ENCODE measurements around the gene FSTL4. TPM values are rescaled to one million over a fixed set of nuclear protein-coding genes. Genes with fewer than 3 reads are reported as not detected.

Gene FSTL4
- polyA plus RNA-seq, 6 donors from 2014 or later = 0.22 to 0.78 (median 0.48) TPM; not detected in 1

DNA sequence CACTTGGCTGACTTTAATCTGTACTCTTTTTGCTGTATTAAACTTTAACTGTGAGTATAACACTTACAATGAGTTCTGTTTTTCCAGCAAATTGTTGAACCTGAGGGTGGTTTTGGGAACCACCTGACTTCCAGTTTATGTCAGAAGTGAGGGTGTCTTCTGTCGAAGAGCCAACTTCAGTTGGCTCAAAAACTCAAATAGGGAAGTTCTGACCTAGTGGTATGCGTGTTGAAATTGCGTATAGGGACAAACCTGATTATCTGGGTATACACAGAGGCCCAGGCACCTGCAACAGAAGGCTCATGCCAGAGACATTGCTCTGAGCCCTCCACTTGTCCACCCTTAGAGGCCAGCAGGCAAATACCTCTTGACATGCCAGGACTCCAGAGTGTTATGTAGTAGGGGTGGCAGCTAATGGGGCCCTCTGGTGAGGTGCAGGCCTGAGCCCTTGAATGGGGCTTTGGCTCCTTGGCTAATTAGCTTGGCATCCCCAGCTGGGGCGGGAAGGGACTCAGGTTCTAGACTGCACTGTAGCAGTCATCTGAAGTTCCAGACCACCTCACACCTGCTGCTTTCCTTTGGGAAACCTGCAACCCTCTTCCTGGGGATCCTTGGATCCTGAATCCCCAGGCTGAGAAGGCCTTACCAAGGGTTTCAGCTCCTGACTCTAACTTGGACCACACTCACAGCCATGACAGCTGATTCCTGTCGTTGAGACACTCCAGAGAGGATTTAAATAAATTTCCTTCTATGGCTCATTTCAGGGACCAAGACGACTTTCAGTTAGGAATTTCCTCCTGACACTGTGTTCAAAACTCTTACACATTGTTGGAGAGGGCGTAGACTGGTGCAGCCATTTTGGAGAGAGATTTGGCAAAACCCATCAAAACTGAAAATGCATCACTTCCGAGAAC, 370.9 kb downstream of the FSTL4 start:
- Mint-ChIP-seq H3K4me3 (no peak overlapping the region), H3K9me3 (peaks cover 0 to 5% (median 0%) of the 10 kb centered on the region in 7 donors), H3K27me3 (peaks cover 3 to 7% (median 4%) of the 10 kb centered on the region in 3 donors), H3K36me3 (no peaks in the 10 kb centered on the region), H3K4me1 (no peaks in the 10 kb centered on the region), H3K27ac (no peak overlapping the region)
- DNase-seq (no peak), ATAC-seq (ENCODE audit: low read depth in 2 of 2) (no peak)

DNA sequence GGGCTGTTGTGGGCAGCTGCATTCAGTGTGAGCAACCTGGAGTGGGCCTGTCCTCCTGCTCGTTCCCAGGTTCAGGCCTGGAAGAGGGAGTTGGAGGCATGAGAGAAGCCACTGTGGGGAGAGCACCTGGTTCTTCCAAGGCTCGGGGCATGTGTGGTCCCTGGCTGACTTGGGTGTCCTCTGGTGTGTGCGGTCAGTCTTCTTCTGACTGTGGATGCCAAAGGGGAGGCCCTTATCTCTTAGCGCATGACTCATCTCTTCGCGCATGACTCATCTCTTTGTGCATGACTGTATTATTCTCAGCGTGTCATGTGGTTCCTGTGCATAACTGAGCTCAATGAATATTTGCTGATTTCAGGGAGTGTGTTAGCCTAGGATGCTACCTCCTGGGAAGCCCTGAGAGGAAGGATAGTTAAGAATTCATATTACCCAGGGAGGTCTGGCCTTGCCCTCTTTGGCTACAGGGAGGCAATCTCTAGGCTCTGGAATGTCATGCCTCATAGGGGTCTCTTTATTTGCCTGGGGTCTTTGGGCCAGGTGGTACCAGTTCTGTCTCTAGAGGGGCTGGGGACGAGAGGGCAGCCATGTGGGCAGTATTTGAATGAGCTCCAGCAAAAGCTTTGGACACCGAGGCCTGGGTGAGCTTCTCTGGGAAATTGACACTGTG, 371.8 kb downstream of the FSTL4 start:
- Mint-ChIP-seq H3K4me1 (no peaks in the 10 kb centered on the region), H3K27ac (no peak overlapping the region), H3K9me3 (peaks cover 0 to 5% (median 0%) of the 10 kb centered on the region in 7 donors), H3K27me3 (peaks cover 4 to 8% (median 7%) of the 10 kb centered on the region in 3 donors), H3K4me3 (no peak overlapping the region), H3K36me3 (no peaks in the 10 kb centered on the region)
- DNase-seq (no peak), ATAC-seq (ENCODE audit: low read depth in 2 of 2) (no peak)

DNA sequence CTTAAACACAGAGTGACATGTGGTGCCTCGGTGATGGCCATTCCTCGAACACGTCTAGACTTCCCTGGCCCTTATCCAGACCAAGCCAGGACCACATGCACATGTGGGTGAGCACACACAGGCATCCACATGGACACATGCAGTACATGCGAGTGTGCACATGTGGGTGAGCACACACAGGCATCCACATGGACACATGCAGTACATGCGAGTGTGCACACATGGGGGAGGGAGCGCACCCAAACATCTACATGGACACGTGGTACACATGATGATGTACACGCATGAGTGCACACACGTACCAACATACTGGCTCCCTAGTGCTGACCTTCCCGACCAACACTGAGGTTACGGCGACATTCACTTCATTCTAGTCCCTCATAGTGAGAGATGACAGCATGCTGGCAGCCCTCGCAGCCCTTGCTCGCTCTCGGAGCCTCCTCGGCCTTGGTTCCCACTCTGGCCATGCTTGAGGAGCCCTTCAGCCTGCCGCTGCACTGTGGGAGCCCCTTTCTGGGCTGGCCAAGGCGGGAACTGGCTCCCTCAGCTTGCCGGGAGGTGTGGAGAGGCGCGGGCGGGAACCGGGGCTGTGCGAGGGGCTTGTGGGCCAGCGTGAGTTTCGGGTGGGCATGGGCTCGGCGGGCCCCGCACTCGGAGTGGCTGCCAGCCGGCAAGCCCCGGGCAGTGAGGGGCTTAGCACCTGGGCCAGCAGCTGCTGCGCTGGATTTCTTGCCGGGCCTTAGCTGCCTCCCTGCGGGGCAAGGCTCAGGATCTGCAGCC, 373.7 kb downstream of the FSTL4 start:
- Mint-ChIP-seq H3K4me1 (no peaks in the 10 kb centered on the region), H3K9me3 (peaks cover 0 to 5% (median 0%) of the 10 kb centered on the region in 7 donors), H3K27me3 (peaks cover 4 to 8% (median 7%) of the 10 kb centered on the region in 3 donors), H3K36me3 (no peaks in the 10 kb centered on the region), H3K4me3 (no peak overlapping the region), H3K27ac (no peak overlapping the region)
- DNase-seq = no peak
- no peak for ATAC-seq (ENCODE audit: low read depth in 2 of 2)

DNA sequence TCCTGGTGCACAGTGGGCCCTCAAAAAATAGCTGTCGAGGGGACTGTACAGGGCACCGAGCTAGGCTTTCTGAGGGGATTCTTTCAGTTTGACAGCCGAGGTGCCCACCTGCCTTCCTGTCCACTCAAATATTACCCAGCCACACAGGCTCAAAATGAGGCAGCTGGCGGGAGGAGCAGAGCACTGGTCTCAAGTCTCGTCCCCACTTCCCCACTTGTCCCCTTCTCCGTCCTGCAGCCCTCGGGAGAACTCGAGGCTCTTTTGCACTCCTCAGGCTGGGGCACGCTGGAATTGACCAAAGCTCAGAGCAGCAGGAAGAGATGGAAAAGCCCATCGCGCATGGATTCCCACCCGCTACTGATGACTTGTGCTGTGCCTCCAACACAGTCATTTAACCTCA, 375.4 kb downstream of the FSTL4 start:
- no peaks in the 10 kb centered on the region for H3K36me3 Mint-ChIP-seq
- H3K27me3 Mint-ChIP-seq = peaks cover 4 to 8% (median 7%) of the 10 kb centered on the region in 3 donors
- no peak overlapping the region for H3K27ac Mint-ChIP-seq
- H3K4me3 Mint-ChIP-seq = no peak overlapping the region
- H3K9me3 Mint-ChIP-seq = peaks cover 0 to 5% (median 0%) of the 10 kb centered on the region in 7 donors
- peaks cover 0 to 3% (median 0%) of the 10 kb centered on the region in 3 donors for H3K4me1 Mint-ChIP-seq
- ATAC-seq (ENCODE audit: low read depth in 2 of 2) = no peak
- no peak for DNase-seq

DNA sequence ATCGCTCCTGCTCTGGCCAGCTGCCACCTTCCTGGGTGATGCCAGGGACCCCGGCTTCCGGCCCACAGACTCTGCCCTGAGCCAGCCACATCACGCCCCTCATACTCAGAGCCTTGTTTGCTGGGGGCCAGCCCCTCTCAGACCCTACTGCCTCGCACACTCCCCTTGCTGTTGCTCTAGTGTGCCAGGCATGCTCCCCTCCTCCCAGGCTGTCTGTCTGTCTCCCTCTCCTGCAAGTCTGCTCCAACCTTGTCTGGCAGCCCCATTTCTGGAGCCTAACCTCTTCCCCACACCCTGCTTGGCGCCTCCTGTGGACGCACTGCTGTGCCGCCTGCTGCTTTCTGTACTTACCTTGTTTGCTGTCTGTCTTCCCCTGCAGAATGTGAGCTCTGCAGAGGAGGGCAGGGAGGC, 375.8 kb downstream of the FSTL4 start:
- Mint-ChIP-seq H3K27ac (peak overlapping the region in 1 of 6 donors; percentile 92), H3K4me3 (no peak overlapping the region)
- ATAC-seq (ENCODE audit: low read depth in 2 of 2) = no peak

DNA sequence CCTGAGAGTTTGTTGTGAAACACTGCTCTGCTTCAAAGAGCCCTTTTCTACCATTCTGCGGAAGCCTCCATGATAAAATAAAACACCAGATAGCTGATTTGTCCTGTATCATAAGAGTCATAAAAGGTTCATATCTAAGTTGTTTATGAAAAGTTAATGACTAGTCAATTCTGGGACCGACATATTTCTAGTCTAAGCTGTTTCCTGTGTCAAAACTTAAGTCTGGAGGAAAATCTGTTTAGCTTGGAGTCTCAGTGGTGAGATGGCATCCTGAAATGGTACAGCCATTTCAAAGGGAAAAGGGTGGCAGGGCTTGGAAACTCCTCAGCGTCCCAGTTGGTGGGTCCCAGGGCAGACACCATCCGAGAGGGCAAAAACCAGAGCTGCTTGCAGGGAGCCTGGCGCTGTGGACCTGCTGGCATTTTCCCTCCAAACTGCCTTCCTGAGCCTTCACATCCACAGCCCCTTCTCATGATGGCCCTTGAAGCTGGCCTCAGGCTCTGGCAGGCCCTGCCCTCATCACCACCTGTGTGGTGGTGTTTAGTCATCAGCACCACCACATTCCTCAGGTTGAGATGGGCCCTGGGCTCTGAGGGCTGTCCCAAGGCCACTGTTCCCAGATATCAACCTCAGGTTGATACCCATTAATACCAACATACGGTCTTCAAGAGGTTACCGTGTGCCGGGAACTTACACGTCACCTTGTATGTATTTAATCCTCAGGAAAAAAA, 376.5 kb downstream of the FSTL4 start:
- DNase-seq (no peak), ATAC-seq (ENCODE audit: low read depth in 2 of 2) (no peak)
- Mint-ChIP-seq H3K27ac (no peak overlapping the region), H3K9me3 (peaks cover 0 to 5% (median 0%) of the 10 kb centered on the region in 7 donors), H3K36me3 (no peaks in the 10 kb centered on the region), H3K27me3 (peaks cover 4 to 8% (median 7%) of the 10 kb centered on the region in 3 donors), H3K4me3 (no peak overlapping the region), H3K4me1 (peaks cover 0 to 7% (median 0%) of the 10 kb centered on the region in 3 donors)

More for the DNA sequence above, 375.8 kb downstream of the FSTL4 start:
- Mint-ChIP-seq H3K36me3 (no peaks in the 10 kb centered on the region), H3K27me3 (peaks cover 4 to 8% (median 7%) of the 10 kb centered on the region in 3 donors), H3K9me3 (peaks cover 0 to 5% (median 0%) of the 10 kb centered on the region in 7 donors), H3K4me1 (peaks cover 0 to 7% (median 0%) of the 10 kb centered on the region in 3 donors)
- no peak for DNase-seq

DNA sequence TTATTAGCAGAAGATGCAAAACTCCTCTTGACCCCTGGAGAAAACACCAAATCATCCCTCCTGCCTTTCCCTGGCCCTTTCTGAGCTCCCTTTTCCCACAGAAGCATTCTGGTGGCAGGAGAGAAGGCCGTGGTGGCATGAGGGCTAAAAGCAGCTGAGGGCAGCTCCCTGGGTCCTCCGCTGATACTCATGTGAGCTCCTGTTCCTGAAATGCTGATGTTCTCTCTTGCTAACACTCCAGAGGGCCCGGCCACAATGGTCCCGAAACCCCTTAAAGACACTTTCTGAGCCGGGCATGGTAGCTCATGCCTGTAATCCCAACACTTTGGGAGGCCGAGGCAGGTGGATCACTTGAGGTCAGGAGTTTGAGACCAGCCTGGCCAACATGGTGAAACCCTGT, 377.4 kb downstream of the FSTL4 start:
- no peaks in the 10 kb centered on the region for H3K36me3 Mint-ChIP-seq
- H3K27me3 Mint-ChIP-seq = peaks cover 4 to 8% (median 7%) of the 10 kb centered on the region in 3 donors
- H3K4me3 Mint-ChIP-seq = no peak overlapping the region
- no peak for DNase-seq
- peaks cover 0 to 7% (median 0%) of the 10 kb centered on the region in 3 donors for H3K4me1 Mint-ChIP-seq
- peak overlapping the region in 1 of 6 donors; percentile 21 for H3K27ac Mint-ChIP-seq
- ATAC-seq (ENCODE audit: low read depth in 2 of 2) = no peak
- peaks cover 0 to 3% (median 0%) of the 10 kb centered on the region in 7 donors for H3K9me3 Mint-ChIP-seq

DNA sequence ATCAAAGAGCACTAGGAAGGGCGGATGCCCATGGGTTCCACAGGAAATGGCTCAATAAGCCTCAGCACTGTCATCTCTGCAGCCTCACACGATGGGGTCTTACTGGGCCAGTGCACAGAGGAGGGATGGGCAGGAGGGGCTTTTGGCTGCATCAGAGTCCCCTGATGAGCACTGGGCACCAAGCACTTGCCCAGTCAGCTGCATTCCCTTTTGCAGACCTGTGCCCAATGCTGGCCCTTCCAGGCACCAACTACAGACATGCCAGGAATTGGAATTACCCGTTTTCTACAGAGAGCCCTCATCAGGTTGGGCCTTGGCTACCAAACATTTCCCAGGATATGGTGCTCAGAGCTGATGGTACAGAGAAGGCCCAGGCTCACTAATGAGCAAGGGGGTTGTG, 378.1 kb downstream of the FSTL4 start:
- ATAC-seq (ENCODE audit: low read depth in 2 of 2) (no peak), DNase-seq (no peak)
- no peak overlapping the region for H3K4me3 Mint-ChIP-seq
- H3K4me1 Mint-ChIP-seq = peaks cover 0 to 7% (median 0%) of the 10 kb centered on the region in 3 donors
- H3K27me3 Mint-ChIP-seq = peaks cover 4 to 8% (median 7%) of the 10 kb centered on the region in 3 donors
- no peaks in the 10 kb centered on the region for H3K36me3 Mint-ChIP-seq
- H3K9me3 Mint-ChIP-seq = no peaks in the 10 kb centered on the region
- peak overlapping the region in 1 of 6 donors; percentile 90 for H3K27ac Mint-ChIP-seq

DNA sequence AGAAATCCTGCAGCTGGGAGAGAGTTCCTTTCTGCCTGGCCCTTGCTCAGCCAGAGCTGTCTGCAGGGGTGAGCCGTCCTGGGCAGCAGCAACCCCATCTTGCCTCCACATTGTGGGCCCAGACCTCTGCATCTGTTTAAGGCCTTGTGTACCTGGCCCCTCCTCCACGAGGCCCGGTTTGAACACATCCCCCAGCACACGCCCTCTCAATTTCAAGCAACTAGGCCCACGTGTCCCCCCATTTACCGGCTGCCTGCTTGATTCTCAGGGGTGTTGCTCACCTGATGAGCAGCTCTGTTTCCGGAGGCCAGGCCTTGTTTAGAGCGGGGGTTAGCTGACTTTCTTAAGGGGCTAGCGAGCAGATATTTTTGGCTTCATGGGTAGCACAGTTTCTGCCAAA, 378.7 kb downstream of the FSTL4 start:
- ATAC-seq (ENCODE audit: low read depth in 2 of 2) = no peak
- Mint-ChIP-seq H3K4me3 (no peak overlapping the region), H3K36me3 (no peaks in the 10 kb centered on the region), H3K27ac (no peak overlapping the region), H3K4me1 (peaks cover 0 to 7% (median 0%) of the 10 kb centered on the region in 3 donors), H3K9me3 (no peaks in the 10 kb centered on the region), H3K27me3 (peaks cover 4 to 8% (median 7%) of the 10 kb centered on the region in 3 donors)
- no peak for DNase-seq

DNA sequence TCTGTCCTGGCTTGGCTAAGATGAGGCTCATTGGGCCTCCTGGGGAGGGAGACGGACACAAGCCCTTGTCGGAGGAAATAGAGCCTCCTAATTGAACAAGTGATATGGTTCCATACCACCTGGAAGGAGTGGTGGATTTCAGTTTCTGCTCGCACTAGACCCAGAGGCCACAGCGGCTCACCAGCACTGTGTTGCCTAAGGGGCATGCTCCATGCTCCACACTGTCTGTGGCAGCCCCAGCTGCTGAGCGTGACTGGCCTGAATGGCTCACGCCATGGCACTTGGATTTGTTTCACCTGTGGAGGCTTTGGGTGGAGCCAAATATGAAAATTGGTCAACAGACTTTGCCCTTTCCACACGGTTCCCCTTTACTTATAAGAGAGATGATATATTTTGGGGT, 379.4 kb downstream of the FSTL4 start:
- Mint-ChIP-seq H3K4me1 (peaks cover 0 to 7% (median 0%) of the 10 kb centered on the region in 3 donors), H3K9me3 (no peaks in the 10 kb centered on the region), H3K36me3 (no peaks in the 10 kb centered on the region), H3K27ac (no peak overlapping the region), H3K4me3 (no peak overlapping the region), H3K27me3 (peaks cover 4 to 8% (median 7%) of the 10 kb centered on the region in 3 donors)
- ATAC-seq (ENCODE audit: low read depth in 2 of 2) (no peak), DNase-seq (no peak)

DNA sequence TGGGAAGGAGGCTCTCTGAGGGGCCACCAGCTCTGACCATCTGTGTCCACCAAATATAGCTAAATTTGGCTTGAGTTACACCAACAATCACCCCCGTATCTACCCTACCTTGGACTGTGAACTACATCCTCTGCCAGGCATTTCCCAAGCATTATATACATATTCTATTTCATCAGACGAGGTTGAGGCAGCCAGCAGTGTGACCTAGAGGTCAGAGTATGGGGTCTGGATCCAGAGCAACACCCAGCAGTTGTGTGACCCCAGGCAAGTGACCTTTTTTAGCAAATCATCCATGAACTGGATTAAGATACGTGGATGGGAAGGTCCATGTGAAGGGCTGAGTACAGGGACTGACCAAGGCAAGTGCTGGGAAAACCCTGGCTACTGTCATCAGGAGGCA, 379.9 kb downstream of the FSTL4 start:
- H3K9me3 Mint-ChIP-seq = no peaks in the 10 kb centered on the region
- no peak overlapping the region for H3K4me3 Mint-ChIP-seq
- no peak for ATAC-seq (ENCODE audit: low read depth in 2 of 2)
- no peak for DNase-seq
- H3K27me3 Mint-ChIP-seq = peaks cover 4 to 8% (median 7%) of the 10 kb centered on the region in 3 donors
- no peak overlapping the region for H3K27ac Mint-ChIP-seq
- peaks cover 0 to 7% (median 0%) of the 10 kb centered on the region in 3 donors for H3K4me1 Mint-ChIP-seq
- no peaks in the 10 kb centered on the region for H3K36me3 Mint-ChIP-seq

DNA sequence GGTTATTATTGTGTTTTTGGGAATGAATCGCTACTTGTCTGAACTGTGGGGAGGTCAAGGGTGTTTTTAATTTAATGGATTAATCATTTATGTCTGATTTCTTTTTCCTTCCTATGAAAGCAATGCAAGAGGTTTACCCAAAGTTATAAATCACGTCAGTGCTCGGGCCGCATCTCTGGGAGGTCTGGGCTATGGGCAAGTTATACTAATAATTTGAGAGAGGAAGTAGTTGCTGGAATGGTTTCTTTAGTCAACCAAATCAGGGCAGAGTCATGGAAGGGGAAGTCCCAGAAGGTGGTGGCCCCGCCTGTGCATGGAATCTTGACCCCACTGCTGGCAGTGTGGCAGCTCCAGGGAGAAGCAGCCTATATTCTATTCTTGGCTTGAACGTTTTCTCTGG, 380.3 kb downstream of the FSTL4 start:
- H3K4me3 Mint-ChIP-seq = no peak overlapping the region
- H3K4me1 Mint-ChIP-seq = peaks cover 0 to 7% (median 0%) of the 10 kb centered on the region in 3 donors
- peak overlapping the region in 1 of 6 donors; percentile 47 for H3K27ac Mint-ChIP-seq

More for the DNA sequence above, 380.3 kb downstream of the FSTL4 start:
- Mint-ChIP-seq H3K27me3 (peaks cover 4 to 7% (median 7%) of the 10 kb centered on the region in 3 donors), H3K36me3 (no peaks in the 10 kb centered on the region), H3K9me3 (no peaks in the 10 kb centered on the region)
- ATAC-seq (ENCODE audit: low read depth in 2 of 2) (no peak), DNase-seq (no peak)

All from naive B cell (primary cell).